Fibroblast of skin of scalp (primary cell): ENCODE results near the gene POLR1G.
"Not testable (repeated sequence)": the region's sequence is repeated elsewhere in the genome, so short reads cannot be mapped to it uniquely, and the experiment has no call there.

Experiments
- DNase-seq: peaks from one replicate; pipeline ENCODE4 v3.0.0-alpha.2; 2013

POLR1G gene

GRCh38 chr19:45423033-45423588, 16.7 kb downstream of the POLR1G start:
- no peak for DNase-seq

- peak; percentile 95 for DNase-seq
Observed at GRCh38 chr19:45423589-45424190, 17.2 kb downstream of the POLR1G start, which contains the start of gene ERCC1. Gene ERCC1, minus strand, starts transcription at chr19:45423917. Its CDS starts 543 bp downstream, at chr19:45423374.

GRCh38 chr19:45424191-45425058, 18.0 kb downstream of the POLR1G start:
- DNase-seq = peak; percentile 94

- DNase-seq = peak; percentile 74
Observed at GRCh38 chr19:45428384-45429231, 22.2 kb downstream of the POLR1G start.

GRCh38 chr19:45429896-45430295, 23.5 kb downstream of the POLR1G start:
- not testable (repeated sequence) for DNase-seq

GRCh38 chr19:45431008-45431407, 24.6 kb downstream of the POLR1G start:
- peak; percentile 63 for DNase-seq

GRCh38 chr19:45432543-45432942, 26.1 kb downstream of the POLR1G start:
- not testable (repeated sequence) for DNase-seq

- DNase-seq = no peak
Observed at GRCh38 chr19:45437328-45437727, 30.9 kb downstream of the POLR1G start.

GRCh38 chr19:45439190-45439568, 32.7 kb downstream of the POLR1G start:
- DNase-seq = no peak

GRCh38 chr19:45439569-45440258, 33.3 kb downstream of the POLR1G start:
- DNase-seq = peak; percentile 88

- no peak for DNase-seq
Observed at GRCh38 chr19:45440259-45440638, 33.8 kb downstream of the POLR1G start.

GRCh38 chr19:45440873-45441654, 34.6 kb downstream of the POLR1G start:
- DNase-seq = peak; percentile 60

- no peak for DNase-seq
Observed at GRCh38 chr19:45442408-45442777, 35.9 kb downstream of the POLR1G start.

- peak; percentile 68 for DNase-seq
Observed at GRCh38 chr19:45442778-45443461, 36.5 kb downstream of the POLR1G start.

GRCh38 chr19:45443462-45444317, 37.2 kb downstream of the POLR1G start:
- peak; percentile 94 for DNase-seq

GRCh38 chr19:45444318-45445041, 38.0 kb downstream of the POLR1G start:
- peak; percentile 78 for DNase-seq

- DNase-seq = no peak
Observed at GRCh38 chr19:45445139-45445538, 38.7 kb downstream of the POLR1G start.

GRCh38 chr19:45446295-45446694, 39.9 kb downstream of the POLR1G start:
- peak; percentile 55 for DNase-seq

- DNase-seq = no peak
Observed at GRCh38 chr19:45446944-45447343, 40.5 kb downstream of the POLR1G start.
